ENCODE data around the gene KLHDC8A. TPM values are rescaled to one million over a fixed set of nuclear protein-coding genes. Genes with fewer than 3 reads are reported as not detected.

KLHDC8A gene
- total RNA-seq, 1 experiment from 2014 or later: 0.49 TPM

DNA sequence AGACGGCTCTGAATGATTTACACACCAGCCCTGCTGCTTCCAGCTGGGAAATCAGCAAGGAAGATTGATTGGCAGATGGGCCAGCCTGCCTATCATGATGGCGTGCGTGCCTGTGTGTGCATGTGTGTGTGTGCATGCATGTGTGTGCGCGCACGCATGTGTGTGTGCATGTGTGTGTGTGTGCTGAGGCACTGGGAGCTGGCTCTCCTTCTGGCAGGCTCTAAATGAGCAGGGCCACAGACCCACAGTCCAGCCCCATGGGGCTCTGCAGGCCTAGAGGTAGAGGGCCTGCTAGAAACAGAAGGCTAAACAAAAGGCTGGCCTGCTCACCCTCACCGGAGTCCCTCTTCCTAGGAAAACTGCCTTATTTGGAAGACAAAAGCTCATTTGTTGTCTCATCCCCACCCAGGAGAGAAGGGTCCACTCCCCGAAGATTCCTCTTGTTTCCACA is 6.0 kb downstream of the KLHDC8A start:
- H3K4me2 ChIP-seq (ENCODE audit: low read length): no peak overlapping the region
- intact Hi-C loops (cut with micrococcal nuclease): no loop called here
- CTCF ChIA-PET: interaction anchor here (2.2 kb wide), 1 partner anchor 134 kb away, joined by 10 read pairs; no protein-coding TSS in a partner anchor
- no peaks in the 10 kb centered on the region for H3K36me3 ChIP-seq (ENCODE audit: control insufficient read depth in 1 of 2, insufficient read depth in 2 of 2, low read length in 2 of 2)
- H3K4me3 ChIP-seq (replicated peaks in 1 of 2; ENCODE audit: low read depth in 1 of 2, low read length in 2 of 2): no peak overlapping the region
- H3K9ac ChIP-seq (ENCODE audit: low read length): no peak overlapping the region
- no peaks in the 10 kb centered on the region for H3K79me2 ChIP-seq (ENCODE audit: insufficient read depth, low read length)
- no peaks in the 10 kb centered on the region for H4K20me1 ChIP-seq (ENCODE audit: insufficient read depth)
- no peaks in the 10 kb centered on the region for H3K9me3 ChIP-seq (ENCODE audit: control insufficient read depth in 1 of 2, insufficient read depth in 1 of 2, low read depth in 1 of 2, low read length in 2 of 2)
- POLR2A ChIA-PET: no interaction called here
- no peak for TF ChIP-seq ZFX (IDR thresholded peaks at IDR 0.05)
- no peak for TF ChIP-seq TCF7L2 (IDR thresholded peaks at IDR 0.05; ENCODE audit: borderline replicate concordance, extremely low read depth, insufficient read depth, insufficient read length)
- TF ChIP-seq, protein P1, sequence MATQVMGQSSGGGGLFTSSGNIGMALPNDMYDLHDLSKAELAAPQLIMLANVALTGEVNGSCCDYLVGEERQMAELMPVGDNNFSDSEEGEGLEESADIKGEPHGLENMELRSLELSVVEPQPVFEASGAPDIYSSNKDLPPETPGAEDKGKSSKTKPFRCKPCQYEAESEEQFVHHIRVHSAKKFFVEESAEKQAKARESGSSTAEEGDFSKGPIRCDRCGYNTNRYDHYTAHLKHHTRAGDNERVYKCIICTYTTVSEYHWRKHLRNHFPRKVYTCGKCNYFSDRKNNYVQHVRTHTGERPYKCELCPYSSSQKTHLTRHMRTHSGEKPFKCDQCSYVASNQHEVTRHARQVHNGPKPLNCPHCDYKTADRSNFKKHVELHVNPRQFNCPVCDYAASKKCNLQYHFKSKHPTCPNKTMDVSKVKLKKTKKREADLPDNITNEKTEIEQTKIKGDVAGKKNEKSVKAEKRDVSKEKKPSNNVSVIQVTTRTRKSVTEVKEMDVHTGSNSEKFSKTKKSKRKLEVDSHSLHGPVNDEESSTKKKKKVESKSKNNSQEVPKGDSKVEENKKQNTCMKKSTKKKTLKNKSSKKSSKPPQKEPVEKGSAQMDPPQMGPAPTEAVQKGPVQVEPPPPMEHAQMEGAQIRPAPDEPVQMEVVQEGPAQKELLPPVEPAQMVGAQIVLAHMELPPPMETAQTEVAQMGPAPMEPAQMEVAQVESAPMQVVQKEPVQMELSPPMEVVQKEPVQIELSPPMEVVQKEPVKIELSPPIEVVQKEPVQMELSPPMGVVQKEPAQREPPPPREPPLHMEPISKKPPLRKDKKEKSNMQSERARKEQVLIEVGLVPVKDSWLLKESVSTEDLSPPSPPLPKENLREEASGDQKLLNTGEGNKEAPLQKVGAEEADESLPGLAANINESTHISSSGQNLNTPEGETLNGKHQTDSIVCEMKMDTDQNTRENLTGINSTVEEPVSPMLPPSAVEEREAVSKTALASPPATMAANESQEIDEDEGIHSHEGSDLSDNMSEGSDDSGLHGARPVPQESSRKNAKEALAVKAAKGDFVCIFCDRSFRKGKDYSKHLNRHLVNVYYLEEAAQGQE (IDR thresholded peaks at IDR 0.05; ENCODE audit: low read depth): no peak
- no peak for TF ChIP-seq RAD21 (IDR thresholded peaks at IDR 0.05; ENCODE audit: low read depth)
- no peak for TF ChIP-seq ZNF274 (IDR thresholded peaks at IDR 0.05; ENCODE audit: low read depth, low read length)
- TF ChIP-seq CBX3 (IDR thresholded peaks at IDR 0.05; ENCODE audit: low read depth): no peak
- TF ChIP-seq, protein P2, sequence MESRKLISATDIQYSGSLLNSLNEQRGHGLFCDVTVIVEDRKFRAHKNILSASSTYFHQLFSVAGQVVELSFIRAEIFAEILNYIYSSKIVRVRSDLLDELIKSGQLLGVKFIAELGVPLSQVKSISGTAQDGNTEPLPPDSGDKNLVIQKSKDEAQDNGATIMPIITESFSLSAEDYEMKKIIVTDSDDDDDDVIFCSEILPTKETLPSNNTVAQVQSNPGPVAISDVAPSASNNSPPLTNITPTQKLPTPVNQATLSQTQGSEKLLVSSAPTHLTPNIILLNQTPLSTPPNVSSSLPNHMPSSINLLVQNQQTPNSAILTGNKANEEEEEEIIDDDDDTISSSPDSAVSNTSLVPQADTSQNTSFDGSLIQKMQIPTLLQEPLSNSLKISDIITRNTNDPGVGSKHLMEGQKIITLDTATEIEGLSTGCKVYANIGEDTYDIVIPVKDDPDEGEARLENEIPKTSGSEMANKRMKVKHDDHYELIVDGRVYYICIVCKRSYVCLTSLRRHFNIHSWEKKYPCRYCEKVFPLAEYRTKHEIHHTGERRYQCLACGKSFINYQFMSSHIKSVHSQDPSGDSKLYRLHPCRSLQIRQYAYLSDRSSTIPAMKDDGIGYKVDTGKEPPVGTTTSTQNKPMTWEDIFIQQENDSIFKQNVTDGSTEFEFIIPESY (IDR thresholded peaks at IDR 0.05; ENCODE audit: extremely low read depth, insufficient replicate concordance, low read length): no peak
- no peak for TF ChIP-seq POLR2AphosphoS5 (IDR thresholded peaks at IDR 0.05; ENCODE audit: low read depth, low read length)
- TF ChIP-seq, protein P3, sequence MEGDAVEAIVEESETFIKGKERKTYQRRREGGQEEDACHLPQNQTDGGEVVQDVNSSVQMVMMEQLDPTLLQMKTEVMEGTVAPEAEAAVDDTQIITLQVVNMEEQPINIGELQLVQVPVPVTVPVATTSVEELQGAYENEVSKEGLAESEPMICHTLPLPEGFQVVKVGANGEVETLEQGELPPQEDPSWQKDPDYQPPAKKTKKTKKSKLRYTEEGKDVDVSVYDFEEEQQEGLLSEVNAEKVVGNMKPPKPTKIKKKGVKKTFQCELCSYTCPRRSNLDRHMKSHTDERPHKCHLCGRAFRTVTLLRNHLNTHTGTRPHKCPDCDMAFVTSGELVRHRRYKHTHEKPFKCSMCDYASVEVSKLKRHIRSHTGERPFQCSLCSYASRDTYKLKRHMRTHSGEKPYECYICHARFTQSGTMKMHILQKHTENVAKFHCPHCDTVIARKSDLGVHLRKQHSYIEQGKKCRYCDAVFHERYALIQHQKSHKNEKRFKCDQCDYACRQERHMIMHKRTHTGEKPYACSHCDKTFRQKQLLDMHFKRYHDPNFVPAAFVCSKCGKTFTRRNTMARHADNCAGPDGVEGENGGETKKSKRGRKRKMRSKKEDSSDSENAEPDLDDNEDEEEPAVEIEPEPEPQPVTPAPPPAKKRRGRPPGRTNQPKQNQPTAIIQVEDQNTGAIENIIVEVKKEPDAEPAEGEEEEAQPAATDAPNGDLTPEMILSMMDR (IDR thresholded peaks at IDR 0.05 in 2 of 3, conservative IDR thresholded peaks at IDR 0.05 in 1 of 3; ENCODE audit: borderline replicate concordance in 1 of 3, insufficient read depth in 1 of 3, low read depth in 2 of 3, low read length in 2 of 3): no peak
- no peak for TF ChIP-seq YY1 (IDR thresholded peaks at IDR 0.05; ENCODE audit: extremely low read depth, insufficient replicate concordance, low read depth, low read length)
- TF ChIP-seq FOSL1 (IDR thresholded peaks at IDR 0.05; ENCODE audit: low read depth): no peak
- TF ChIP-seq CEBPB (IDR thresholded peaks at IDR 0.05; ENCODE audit: low read depth): no peak
- TF ChIP-seq SRF (IDR thresholded peaks at IDR 0.05; ENCODE audit: low read depth): no peak
- TF ChIP-seq, protein P4, sequence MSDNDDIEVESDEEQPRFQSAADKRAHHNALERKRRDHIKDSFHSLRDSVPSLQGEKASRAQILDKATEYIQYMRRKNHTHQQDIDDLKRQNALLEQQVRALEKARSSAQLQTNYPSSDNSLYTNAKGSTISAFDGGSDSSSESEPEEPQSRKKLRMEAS (IDR thresholded peaks at IDR 0.05): no peak
- TF ChIP-seq, protein P5, sequence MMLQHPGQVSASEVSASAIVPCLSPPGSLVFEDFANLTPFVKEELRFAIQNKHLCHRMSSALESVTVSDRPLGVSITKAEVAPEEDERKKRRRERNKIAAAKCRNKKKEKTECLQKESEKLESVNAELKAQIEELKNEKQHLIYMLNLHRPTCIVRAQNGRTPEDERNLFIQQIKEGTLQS (IDR thresholded peaks at IDR 0.05): no peak
- no peak for TF ChIP-seq EZH2 (IDR thresholded peaks at IDR 0.05)
- TF ChIP-seq EGR1 (IDR thresholded peaks at IDR 0.05; ENCODE audit: low read depth): no peak
- no peaks in the 10 kb centered on the region for H3K9me2 ChIP-seq (ENCODE audit: insufficient read depth)
- BruUV-seq (replicated peaks): no TSS peak
- H3K27me3 ChIP-seq (ENCODE audit: insufficient read depth, low read length): no peaks in the 10 kb centered on the region
- no peak overlapping the region for H3K27ac ChIP-seq (ENCODE audit: low read depth, low read length)
- H2AFZ ChIP-seq (ENCODE audit: low read depth, low read length, poor library complexity, severe bottlenecking): no peak overlapping the region
- H3K4me1 ChIP-seq (ENCODE audit: control insufficient read depth in 1 of 2, insufficient read depth in 2 of 2, low read length in 2 of 2): peaks cover 2 to 28% of the 10 kb centered on the region in 2 experiments; a peak in 3 of 4 replicates
- no peak for ATAC-seq
- RAD21 ChIA-PET (ENCODE audit: low non-redundant PET in 1 of 2, low total read pairs in 2 of 2, uncharacterized antibody in 2 of 2, unreplicated experiment in 2 of 2): no interaction called here
- DNase-seq (ENCODE audit: low read depth, low spot score): no peak
